ENCODE measurements around the gene ZKSCAN2.

Gene ZKSCAN2

GRCh38 chr16:25265968-25266367 is 8.3 kb upstream of the ZKSCAN2 start:
- no peak for ATAC-seq
- no peak for TF ChIP-seq PATZ1 (CRISPR knock-in tag; IDR thresholded peaks at IDR 0.05; ENCODE audit: borderline replicate concordance)
- no peak for TF ChIP-seq ZNF70 (CRISPR knock-in tag; IDR thresholded peaks at IDR 0.05)
- no peak for TF ChIP-seq GLIS3 (CRISPR knock-in tag; IDR thresholded peaks at IDR 0.05)
- TF ChIP-seq RARB (CRISPR knock-in tag; IDR thresholded peaks at IDR 0.05): no peak
- no peak for TF ChIP-seq SNAI2 (CRISPR knock-in tag; IDR thresholded peaks at IDR 0.05)
- no peak for TF ChIP-seq CREB5 (CRISPR knock-in tag; IDR thresholded peaks at IDR 0.05; ENCODE audit: low read depth)
- no peak for TF ChIP-seq OSR1 (CRISPR knock-in tag; IDR thresholded peaks at IDR 0.05)
- no peak for TF ChIP-seq CSDC2 (CRISPR knock-in tag; IDR thresholded peaks at IDR 0.05)
- no peak for TF ChIP-seq TCF4 (CRISPR knock-in tag; IDR thresholded peaks at IDR 0.05; ENCODE audit: borderline replicate concordance)
- no peak for TF ChIP-seq TOX (CRISPR knock-in tag; IDR thresholded peaks at IDR 0.05; ENCODE audit: borderline replicate concordance)
- TF ChIP-seq POU6F1 (CRISPR knock-in tag; IDR thresholded peaks at IDR 0.05; ENCODE audit: borderline replicate concordance, low read depth): no peak
- no peak for TF ChIP-seq ZNF8 (CRISPR knock-in tag; IDR thresholded peaks at IDR 0.05)

GRCh38 chr16:25264597-25264996 is 7.0 kb upstream of the ZKSCAN2 start:
- no peak for TF ChIP-seq ZFP30 (CRISPR knock-in tag; IDR thresholded peaks at IDR 0.05)
- no peak for TF ChIP-seq ISL1 (CRISPR knock-in tag; IDR thresholded peaks at IDR 0.05)
- no peak for TF ChIP-seq ZC3H10 (CRISPR knock-in tag; IDR thresholded peaks at IDR 0.05)
- TF ChIP-seq RARB (CRISPR knock-in tag; IDR thresholded peaks at IDR 0.05): no peak
- no peak for TF ChIP-seq SNAI2 (CRISPR knock-in tag; IDR thresholded peaks at IDR 0.05)
- no peak for TF ChIP-seq CSDC2 (CRISPR knock-in tag; IDR thresholded peaks at IDR 0.05)
- no peak for TF ChIP-seq ZNF565 (CRISPR knock-in tag; conservative IDR thresholded peaks at IDR 0.05; ENCODE audit: low read depth)
- no peak for TF ChIP-seq PPARA (CRISPR knock-in tag; IDR thresholded peaks at IDR 0.05; ENCODE audit: borderline replicate concordance)
- no peak for TF ChIP-seq PATZ1 (CRISPR knock-in tag; IDR thresholded peaks at IDR 0.05; ENCODE audit: borderline replicate concordance)
- no peak for TF ChIP-seq TSHZ2 (CRISPR knock-in tag; IDR thresholded peaks at IDR 0.05)
- no peak for TF ChIP-seq ZFP3 (CRISPR knock-in tag; IDR thresholded peaks at IDR 0.05)
- TF ChIP-seq POU6F1 (CRISPR knock-in tag; IDR thresholded peaks at IDR 0.05; ENCODE audit: borderline replicate concordance, low read depth): no peak
- no peak for TF ChIP-seq CREB5 (CRISPR knock-in tag; IDR thresholded peaks at IDR 0.05; ENCODE audit: low read depth)
- TF ChIP-seq OSR1 (CRISPR knock-in tag; IDR thresholded peaks at IDR 0.05): no peak
- no peak for TF ChIP-seq TCF4 (CRISPR knock-in tag; IDR thresholded peaks at IDR 0.05; ENCODE audit: borderline replicate concordance)
- TF ChIP-seq BACH2 (CRISPR knock-in tag; IDR thresholded peaks at IDR 0.05; ENCODE audit: borderline replicate concordance): no peak
- ATAC-seq: no peak

All from SK-N-SH treated with all-trans-retinoic acid at 6 μM for 48 hours (cell line).